Right atrium auricular region (tissue), 2 donors: Measurements from ENCODE around the gene YTHDC2. TPM values are rescaled to one million over a fixed set of nuclear protein-coding genes. Genes with fewer than 3 reads are reported as not detected.

ENCODE experiments used
- DNase-seq: peaks from one replicate; pipeline ENCODE4 v3.0.0-alpha.2; 2019; ENCODE audit warnings: low spot score
- H3K27ac ChIP-seq, 2 donors: fragments of 200-600 bp; sonication (generic); 1 replicate in 1 of 2; 2 replicates in 1 of 2; pipeline ENCODE4 v1.5.1; 2016 to 2019
- H3K27me3 ChIP-seq, 2 donors: fragments of 200-600 bp; sonication (generic); one replicate each; pipeline versions ENCODE4 v1.5.1 to v1.6.0; 2017 to 2019
- H3K36me3 ChIP-seq: fragments of 200-600 bp; sonication (generic); one replicate; pipeline ENCODE4 v1.5.1; 2016
- H3K4me1 ChIP-seq, 2 donors: fragments of 200-600 bp; sonication (generic); one replicate each; pipeline versions ENCODE4 v1.5.1 to v1.6.0; 2017 to 2019
- H3K4me3 ChIP-seq, 2 donors: fragments of 200-600 bp; sonication (generic); 1 replicate in 1 of 2; 2 replicates in 1 of 2; pipeline ENCODE4 v1.5.1; 2017 to 2019; ENCODE audit warnings: mild to moderate bottlenecking in 1 of 2, moderate library complexity in 1 of 2
- H3K9me3 ChIP-seq, 2 donors: fragments of 200-600 bp; sonication (generic); one replicate each; pipeline ENCODE4 v1.5.1; 2019
- total RNA-seq, 2 donors: library from RNA; depleted of rRNA; stranded (reverse); fragments of >200 nt; gene quantifications; one replicate each; pipeline ENCODE4 v1.1.0, GENCODE V29; 2016
- TF ChIP-seq, protein P1 (sequence below), 2 donors: fragments of 200-600 bp; sonication (generic); IDR thresholded peaks; one replicate each; pipeline ENCODE4 v1.5.1; 2019; ENCODE audit warnings: antibody characterized with exemption in 2 of 2

YTHDC2 gene
- total RNA-seq, 2 donors from 2014 or later: 7.8 to 12.1 TPM

GRCh38 chr5:113531481-113532159 is 18.1 kb downstream of the YTHDC2 start:
- no peak overlapping the region for H3K4me3 ChIP-seq
- no peak for DNase-seq
- H3K27me3 ChIP-seq: no peaks in the 10 kb centered on the region
- TF ChIP-seq, protein P1, sequence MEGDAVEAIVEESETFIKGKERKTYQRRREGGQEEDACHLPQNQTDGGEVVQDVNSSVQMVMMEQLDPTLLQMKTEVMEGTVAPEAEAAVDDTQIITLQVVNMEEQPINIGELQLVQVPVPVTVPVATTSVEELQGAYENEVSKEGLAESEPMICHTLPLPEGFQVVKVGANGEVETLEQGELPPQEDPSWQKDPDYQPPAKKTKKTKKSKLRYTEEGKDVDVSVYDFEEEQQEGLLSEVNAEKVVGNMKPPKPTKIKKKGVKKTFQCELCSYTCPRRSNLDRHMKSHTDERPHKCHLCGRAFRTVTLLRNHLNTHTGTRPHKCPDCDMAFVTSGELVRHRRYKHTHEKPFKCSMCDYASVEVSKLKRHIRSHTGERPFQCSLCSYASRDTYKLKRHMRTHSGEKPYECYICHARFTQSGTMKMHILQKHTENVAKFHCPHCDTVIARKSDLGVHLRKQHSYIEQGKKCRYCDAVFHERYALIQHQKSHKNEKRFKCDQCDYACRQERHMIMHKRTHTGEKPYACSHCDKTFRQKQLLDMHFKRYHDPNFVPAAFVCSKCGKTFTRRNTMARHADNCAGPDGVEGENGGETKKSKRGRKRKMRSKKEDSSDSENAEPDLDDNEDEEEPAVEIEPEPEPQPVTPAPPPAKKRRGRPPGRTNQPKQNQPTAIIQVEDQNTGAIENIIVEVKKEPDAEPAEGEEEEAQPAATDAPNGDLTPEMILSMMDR (IDR thresholded peaks at IDR 0.05): no peak
- H3K9me3 ChIP-seq: peaks cover 0 to 20% of the 10 kb centered on the region in 2 donors
- no peak overlapping the region for H3K27ac ChIP-seq
- H3K4me1 ChIP-seq: no peaks in the 10 kb centered on the region
- H3K36me3 ChIP-seq: peaks cover 34% of the 10 kb centered on the region

- H3K9me3 ChIP-seq: no peaks in the 10 kb centered on the region
- DNase-seq: no peak
- TF ChIP-seq, protein P1 (IDR thresholded peaks at IDR 0.05): no peak
- no peaks in the 10 kb centered on the region for H3K27me3 ChIP-seq
- H3K36me3 ChIP-seq: peaks cover 44% of the 10 kb centered on the region
- no peak overlapping the region for H3K27ac ChIP-seq
- H3K4me1 ChIP-seq: no peaks in the 10 kb centered on the region
- no peak overlapping the region for H3K4me3 ChIP-seq
Measured at GRCh38 chr5:113538313-113538712, 24.8 kb downstream of the YTHDC2 start.

GRCh38 chr5:113546703-113547183 is 33.2 kb downstream of the YTHDC2 start:
- TF ChIP-seq, protein P1 (IDR thresholded peaks at IDR 0.05): no peak
- Histone ChIP-seq H3K4me3 (no peak overlapping the region), H3K27ac (no peak overlapping the region), H3K4me1 (peaks cover 0 to 4% of the 10 kb centered on the region in 2 donors), H3K9me3 (no peaks in the 10 kb centered on the region), H3K27me3 (no peaks in the 10 kb centered on the region), H3K36me3 (peaks cover 22% of the 10 kb centered on the region)
- no peak for DNase-seq

DNA sequence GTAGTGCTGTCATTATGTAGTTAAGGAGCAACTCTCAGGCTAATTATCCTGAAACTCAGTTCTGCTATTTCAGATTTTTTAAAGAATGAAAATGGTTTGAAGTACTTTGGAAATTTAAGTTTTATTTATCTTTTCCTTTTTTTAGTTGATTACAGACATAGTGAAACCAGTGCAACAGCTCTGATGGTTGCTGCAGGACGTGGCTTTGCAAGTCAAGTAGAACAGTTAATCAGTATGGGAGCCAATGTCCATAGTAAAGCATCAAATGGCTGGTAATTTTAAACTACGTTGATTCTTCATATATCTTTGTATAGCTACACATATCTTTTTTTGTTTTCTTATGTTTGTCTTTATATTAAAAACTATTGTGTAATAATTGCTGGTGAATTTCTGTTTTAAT is 34.9 kb downstream of the YTHDC2 start:
- Histone ChIP-seq H3K4me3 (no peak overlapping the region), H3K27me3 (no peaks in the 10 kb centered on the region), H3K27ac (no peak overlapping the region), H3K9me3 (no peaks in the 10 kb centered on the region), H3K36me3 (peaks cover 32% of the 10 kb centered on the region), H3K4me1 (peaks cover 0 to 4% of the 10 kb centered on the region in 2 donors)
- no peak for DNase-seq
- TF ChIP-seq, protein P1 (IDR thresholded peaks at IDR 0.05): no peak

DNA sequence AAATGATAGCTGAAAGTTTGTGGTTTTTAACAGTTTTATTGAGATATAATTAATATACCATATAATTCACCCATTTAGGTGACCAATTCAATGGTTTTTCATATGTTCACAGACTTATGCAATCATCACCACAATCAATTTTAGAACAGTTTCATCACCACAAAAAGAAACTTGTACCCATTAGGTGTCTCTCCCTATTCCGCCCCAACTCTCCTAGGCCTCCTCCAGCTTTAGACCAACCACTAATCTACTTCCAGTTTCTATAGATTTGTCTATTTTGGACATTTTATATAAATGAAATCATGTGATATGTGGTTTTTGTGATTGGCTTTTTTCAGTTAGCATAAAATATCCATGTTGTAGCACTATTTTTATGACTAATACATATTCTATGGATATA is 38.6 kb downstream of the YTHDC2 start:
- DNase-seq: no peak
- Histone ChIP-seq H3K27me3 (no peaks in the 10 kb centered on the region), H3K9me3 (no peaks in the 10 kb centered on the region), H3K4me1 (no peaks in the 10 kb centered on the region), H3K4me3 (no peak overlapping the region), H3K27ac (no peak overlapping the region), H3K36me3 (peaks cover 38% of the 10 kb centered on the region)
- TF ChIP-seq, protein P1 (IDR thresholded peaks at IDR 0.05): no peak

DNA sequence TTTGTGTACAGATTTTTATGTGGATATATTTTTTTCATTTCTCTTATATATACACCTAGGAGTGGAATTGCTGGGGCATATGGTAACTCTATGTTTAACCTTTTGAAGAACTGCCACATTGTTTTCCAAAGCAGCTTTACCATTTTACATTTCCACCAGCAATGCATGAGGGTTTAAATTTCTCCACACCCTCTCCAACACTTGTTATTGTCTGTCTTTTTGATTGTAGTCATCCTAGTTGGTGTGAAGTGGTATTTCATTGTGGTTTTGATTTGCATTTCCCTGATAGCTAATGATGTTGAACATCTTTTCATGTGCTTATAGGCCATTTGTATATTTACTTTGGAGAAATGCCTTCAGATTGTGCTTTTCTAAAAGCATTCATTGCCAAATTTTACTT is 39.1 kb downstream of the YTHDC2 start:
- TF ChIP-seq, protein P1 (IDR thresholded peaks at IDR 0.05): no peak
- Histone ChIP-seq H3K9me3 (no peaks in the 10 kb centered on the region), H3K36me3 (peaks cover 38% of the 10 kb centered on the region), H3K4me3 (no peak overlapping the region), H3K27me3 (no peaks in the 10 kb centered on the region), H3K27ac (no peak overlapping the region), H3K4me1 (no peaks in the 10 kb centered on the region)
- no peak for DNase-seq
